Stimulated activated CD8-positive, alpha-beta memory T cell treated with anti-CD3 and anti-CD28 coated beads, Interleukin-15, amount 100 ng/mL, for 1 hour (primary cell): ENCODE measurements around the gene ITPK1.

Experiments used
- DNase-seq: peaks from one replicate; pipeline ENCODE4 v3.0.0-alpha.2; 2020; ENCODE audit warnings: low read depth

ITPK1 gene

DNA sequence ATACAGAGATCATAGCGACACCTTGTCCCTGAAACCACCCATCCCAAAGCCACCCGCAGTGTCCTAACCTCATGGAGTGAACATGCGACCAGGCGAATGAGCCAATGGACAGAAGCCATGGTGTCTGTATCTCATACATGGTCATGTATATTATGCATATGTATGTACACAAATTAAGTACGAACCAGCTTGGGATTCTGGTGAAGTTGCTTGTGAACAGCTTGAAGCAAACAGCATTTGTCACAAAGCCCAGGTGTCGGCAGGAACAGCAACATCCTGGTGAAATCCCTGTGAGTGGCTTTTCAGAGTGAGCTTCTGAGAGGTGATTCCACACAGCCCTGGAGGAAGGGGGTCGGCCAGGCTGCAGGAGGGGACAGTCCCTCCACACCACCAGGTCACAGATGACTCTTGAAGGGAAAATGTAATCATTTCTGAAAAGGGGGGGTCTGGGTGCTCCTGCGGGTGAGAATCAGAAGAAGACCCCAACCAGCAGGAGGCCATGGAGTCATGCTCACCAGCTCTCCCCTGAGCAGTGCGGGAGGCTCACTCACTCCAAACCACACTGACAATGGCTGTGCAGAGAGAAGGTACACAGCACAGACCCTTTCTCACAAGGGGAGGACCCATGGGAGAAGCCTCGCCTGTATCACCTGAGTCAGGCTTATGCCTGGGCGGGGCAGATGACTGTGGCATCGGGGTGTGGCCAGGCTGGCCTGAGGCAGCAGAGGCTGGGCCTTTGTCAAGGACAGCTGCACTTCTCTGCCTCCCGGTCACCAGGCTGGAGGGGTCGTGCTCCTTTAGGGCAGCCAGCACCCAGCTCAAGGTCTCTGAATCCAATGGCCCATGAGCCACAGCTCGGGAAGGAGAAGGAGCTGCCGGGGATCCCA, 178.4 kb downstream of the ITPK1 start:
- DNase-seq, result no peak

DNA sequence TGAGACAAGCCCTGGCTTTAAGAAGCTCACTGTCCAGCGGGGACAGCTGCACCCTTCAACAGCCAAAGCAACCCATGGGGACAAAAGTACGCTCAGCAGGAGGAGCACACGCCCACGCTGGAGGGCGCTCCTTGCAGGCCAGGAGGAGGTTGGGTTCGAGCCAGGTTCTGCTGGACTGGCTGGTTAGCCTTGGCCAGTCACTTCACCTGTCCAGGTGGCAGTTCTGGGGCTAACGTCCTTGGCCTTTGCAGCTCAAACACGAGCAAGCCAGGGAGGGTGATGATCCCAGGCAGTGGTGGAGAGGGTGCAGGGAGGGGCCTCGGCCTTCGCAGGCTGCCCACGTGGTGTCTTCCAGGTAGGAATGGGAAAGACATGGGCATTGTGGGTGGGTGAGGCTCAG, 179.6 kb downstream of the ITPK1 start:
- DNase-seq, result no peak

DNA sequence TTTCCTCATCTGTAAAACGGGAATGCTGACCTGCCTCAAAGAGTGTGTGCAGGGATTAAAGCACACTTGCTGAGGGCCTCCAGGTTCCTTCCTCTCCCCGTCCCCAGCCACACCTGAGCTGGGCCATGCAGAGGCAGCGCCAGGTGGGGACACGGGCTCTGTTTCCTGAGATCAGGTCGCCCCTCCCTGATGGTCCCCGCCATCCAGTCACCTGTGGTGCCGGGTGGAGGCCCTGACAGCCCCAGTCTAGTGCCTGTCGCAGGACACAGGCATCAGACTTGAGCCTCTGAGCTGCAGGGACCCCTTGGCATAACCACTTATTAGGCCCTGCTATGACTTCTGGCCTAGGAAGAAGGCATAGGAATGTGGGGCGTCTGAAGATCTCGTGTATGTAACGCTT, 180.3 kb downstream of the ITPK1 start:
- no peak for DNase-seq

DNA sequence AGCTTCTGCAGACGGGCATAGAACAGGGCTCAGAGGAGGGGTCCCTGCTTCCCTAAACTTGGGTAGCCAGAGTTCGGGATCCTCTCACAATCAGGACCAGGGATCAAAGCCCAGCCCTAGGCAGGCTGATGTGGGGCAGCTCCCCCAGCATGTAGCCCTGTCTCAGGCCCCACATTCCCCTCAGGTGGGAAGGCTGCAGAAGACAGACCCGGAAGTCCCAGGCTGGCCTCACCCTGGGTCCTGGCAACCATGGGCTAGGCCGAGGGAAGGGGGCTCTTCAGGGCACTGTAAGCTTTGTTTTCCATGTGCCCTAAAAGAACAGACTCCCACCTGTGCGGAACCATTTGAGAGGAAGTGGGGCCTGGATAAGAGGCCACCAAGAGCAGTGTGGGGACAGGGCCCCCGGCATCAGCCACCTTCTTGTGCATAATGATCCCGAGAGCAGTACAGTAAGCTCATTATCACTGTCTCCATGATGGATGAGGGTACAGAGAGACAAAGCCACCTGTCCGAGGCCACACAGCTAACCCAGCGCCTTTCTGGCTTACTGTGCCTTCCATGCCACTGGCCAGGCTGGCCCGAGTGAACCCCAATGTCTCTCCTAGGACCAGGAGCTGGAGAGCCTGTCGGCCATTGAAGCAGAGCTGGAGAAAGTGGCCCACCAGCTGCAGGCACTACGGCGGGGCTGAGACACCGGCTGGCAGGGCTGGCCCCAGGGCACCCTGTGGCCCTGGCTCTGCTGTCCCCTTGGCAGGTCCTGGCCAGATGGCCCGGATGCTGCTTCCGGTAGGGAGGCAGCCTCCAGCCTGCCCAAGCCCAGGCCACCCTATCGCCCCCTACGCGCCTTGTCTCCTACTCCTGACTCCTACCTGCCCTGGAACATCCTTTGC, 181.3 kb downstream of the ITPK1 start:
- no peak for DNase-seq

DNA sequence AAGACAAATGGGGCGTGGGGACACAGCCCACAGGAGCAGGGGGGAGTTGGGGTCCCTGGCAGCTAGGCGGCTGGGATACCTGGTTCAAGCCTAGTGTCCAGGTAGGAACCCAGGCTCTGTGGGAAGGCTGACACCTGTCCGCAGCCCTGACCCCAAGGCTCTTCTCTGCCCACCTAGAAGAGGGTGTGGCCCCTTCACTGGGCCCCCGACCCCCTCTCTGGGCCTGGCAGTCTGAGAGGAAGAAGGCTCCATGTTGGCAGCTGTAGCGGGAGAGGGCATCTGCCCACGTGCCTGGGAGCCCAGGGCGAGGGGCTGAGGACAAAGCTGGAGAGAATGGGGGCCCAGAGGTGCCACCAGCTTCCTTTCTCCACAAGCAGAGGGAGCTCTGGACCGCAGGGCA, 182.2 kb downstream of the ITPK1 start:
- no peak for DNase-seq

DNA sequence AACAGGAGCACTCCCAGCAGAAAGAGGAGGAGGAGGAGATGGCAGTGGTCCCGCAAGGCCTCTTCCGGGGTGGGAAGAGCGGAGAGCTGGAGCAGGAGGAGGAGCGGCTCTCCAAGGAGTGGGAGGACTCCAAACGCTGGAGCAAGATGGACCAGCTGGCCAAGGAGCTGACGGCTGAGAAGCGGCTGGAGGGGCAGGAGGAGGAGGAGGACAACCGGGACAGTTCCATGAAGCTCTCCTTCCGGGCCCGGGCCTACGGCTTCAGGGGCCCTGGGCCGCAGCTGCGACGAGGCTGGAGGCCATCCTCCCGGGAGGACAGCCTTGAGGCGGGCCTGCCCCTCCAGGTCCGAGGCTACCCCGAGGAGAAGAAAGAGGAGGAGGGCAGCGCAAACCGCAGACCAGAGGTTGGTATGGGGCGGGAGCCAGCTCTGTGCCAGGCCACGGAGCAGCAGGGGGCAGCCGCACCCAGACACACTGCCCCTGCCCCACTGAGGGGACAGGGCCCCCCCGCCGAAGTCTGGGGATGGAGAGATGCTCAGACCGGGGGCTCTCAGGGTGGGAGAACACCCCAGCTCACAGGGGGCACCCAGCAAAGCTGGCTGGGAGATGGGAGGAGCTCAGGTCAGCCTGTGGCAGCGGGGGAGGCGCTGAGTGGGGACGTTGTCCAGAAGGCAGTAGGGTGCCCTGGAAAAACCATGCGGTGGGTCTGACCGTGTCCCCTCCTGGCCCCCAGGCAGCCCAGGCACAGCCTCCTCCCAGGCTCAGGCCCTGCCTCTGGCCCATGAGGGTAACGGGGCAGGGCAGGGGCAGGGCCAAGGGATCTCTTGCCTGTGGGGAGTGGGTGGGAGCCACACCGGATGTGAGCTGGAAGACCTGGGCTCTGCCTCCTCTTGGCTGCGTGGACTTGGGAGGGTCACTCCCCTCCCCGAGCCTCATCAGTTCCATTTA, 183.0 kb downstream of the ITPK1 start:
- DNase-seq, result no peak

DNA sequence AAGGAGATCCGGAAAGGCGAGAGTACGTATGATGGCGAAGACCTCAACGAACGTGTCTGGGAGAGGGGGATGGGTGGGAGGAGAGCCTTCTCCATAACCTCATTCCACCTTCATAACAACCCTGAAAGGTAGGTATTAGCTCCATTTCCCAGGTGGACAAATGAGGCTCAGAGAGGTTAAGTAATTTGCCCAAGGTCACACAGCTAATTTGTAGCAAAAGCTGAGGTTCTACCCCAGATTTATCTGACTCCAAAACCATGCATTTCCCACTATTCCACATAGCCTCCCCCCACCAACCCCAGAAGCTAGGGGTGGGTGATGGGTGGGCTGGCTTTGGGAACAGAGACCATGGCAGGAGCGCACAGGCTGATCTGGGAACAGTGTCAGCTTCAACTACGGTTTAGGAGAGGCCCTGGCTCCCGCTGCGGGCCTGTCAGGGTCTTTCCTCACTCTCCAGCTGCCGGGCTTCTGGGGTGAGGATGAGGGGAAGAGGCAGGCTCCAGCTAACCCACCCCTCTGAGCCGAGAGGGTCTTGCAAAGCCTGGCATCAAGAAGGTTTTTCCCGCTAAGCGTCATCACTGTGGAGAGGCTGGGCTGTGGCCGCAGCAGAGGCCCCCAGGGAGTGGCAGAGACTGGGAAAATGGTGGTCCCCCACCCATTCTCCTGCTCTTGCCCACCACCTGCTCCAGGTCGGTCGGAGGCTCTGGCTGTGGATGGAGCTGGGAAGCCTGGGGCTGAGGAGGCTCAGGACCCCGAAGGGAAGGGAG, 183.9 kb downstream of the ITPK1 start:
- no peak for DNase-seq

DNA sequence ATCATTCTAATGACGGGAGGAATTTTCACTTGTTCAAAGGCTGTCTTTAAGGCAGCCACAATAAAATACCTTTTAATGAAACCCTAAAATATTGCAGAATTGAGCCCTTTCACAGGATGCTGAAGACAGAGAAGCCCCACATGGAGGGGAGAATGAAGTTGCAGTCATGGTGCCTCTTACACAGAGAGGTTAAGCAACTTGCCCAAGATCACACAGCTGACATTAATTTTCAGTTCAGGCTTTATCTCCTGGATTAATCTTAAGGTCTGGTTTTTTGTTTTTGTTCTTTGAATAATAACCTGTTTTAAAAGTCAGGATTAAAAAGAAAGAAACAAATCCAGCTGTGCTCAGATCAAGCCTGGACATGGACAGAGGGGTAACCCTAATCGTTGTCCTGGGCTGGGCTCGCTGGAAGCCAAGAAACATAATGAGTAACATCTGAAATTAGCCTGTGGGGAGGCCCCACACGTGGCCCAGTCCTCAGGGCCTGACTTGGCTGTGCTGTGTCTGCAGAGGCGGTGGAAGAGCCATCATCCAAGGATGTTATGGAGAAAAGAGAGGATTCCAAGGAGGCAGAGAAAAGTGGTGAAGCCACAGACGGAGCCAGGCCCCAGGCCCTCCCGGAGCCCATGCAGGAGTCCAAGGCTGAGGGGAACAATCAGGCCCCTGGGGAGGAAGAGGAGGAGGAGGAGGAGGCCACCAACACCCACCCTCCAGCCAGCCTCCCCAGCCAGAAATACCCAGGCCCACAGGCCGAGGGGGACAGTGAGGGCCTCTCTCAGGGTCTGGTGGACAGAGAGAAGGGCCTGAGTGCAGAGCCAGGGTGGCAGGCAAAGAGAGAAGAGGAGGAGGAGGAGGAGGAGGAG, 184.8 kb downstream of the ITPK1 start:
- no peak for DNase-seq

DNA sequence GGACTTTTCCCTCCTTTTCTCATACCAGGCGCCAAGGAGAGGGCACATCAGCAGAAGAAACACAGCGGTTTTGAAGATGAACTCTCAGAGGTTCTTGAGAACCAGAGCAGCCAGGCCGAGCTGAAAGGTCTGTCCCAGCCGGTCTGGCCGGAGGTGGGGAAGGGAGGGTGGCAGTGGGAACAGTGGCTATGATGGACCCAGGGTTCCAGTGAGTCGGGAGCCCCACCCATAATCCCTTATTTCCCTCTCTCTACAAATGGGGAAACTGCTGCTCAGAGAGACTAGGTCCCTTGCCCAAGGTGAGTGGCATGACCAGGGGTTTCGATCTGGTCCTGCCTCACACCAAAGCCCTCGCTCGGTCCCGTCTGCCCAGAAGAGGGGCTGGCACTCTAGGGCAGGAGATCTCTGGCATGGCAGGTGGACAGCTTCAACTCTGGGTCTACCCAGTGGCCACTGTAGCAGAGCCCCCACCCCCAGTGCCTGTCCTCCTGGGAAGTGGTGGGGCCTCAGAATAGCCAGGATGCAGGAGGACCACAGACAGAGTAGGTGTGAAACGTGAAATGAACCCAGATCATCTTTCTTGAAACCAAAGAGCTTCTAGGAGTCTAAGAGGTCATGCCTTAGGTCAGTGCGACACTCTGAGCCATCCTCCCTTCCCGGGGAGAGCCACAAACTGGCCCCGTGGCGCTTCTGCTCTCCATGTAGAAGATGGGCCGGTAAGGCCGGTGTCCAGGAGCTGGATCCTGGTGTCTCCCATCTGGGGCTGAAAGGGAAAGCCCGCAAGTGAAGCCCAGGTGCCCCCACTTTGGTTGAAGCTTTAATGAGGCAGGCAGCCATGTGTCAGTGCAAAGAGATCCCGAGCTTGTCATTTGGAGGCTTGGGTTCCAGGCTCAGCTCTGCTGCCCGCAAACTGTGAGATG, 185.8 kb downstream of the ITPK1 start:
- DNase-seq, result no peak

DNA sequence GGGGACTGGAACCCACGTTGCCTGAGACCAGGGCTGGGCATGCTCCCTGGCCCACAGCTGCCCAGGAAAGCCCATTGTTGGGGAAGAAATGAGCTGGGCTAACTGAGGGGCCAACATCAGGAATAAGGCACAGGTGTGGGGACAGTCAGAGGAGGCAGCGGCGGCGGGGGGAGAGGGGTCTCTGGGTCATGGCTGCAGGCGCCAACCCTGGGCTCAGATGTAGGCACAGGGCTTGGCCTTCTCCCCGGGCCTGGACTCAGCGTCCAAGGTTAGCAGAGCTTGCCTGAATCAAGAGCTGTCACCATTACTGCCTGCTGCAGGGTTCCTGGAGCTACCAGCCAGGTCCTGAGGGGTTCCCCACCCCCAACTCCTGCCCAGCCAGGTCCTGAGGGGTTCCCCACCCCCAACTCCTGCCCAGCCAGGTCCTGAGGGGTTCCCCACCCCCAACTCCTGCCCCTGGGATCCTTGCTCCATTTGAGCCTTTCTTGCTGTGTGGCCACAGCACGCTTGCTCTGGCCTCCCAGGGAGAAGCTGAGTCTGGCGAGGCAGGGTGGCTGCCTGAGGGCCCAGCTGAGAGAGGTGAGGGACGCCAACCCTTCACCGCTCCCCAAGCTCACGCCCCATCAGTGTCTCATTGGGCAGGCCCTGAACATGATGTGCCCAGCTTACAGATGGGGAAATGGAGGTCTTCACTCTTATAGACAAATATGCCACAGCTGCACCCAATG, 186.6 kb downstream of the ITPK1 start:
- no peak for DNase-seq

DNA sequence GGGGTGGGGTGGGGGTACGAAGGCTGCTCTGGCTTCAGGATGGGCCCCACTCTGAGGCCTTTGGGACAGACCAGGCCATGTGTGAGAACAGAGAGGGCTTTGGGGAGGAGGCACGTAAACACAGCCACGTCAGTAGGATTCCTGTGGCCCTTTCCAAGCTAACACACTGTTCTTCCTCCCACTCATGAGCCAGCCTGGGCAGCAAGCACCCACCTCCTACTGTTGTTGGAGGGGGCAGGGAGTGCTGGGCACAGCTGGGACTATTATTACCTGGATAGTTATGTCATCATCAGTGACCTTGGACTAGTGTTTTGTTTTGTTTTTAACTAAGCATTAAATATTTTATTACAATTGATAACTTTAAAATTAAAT, 187.5 kb downstream of the ITPK1 start:
- no peak for DNase-seq

DNA sequence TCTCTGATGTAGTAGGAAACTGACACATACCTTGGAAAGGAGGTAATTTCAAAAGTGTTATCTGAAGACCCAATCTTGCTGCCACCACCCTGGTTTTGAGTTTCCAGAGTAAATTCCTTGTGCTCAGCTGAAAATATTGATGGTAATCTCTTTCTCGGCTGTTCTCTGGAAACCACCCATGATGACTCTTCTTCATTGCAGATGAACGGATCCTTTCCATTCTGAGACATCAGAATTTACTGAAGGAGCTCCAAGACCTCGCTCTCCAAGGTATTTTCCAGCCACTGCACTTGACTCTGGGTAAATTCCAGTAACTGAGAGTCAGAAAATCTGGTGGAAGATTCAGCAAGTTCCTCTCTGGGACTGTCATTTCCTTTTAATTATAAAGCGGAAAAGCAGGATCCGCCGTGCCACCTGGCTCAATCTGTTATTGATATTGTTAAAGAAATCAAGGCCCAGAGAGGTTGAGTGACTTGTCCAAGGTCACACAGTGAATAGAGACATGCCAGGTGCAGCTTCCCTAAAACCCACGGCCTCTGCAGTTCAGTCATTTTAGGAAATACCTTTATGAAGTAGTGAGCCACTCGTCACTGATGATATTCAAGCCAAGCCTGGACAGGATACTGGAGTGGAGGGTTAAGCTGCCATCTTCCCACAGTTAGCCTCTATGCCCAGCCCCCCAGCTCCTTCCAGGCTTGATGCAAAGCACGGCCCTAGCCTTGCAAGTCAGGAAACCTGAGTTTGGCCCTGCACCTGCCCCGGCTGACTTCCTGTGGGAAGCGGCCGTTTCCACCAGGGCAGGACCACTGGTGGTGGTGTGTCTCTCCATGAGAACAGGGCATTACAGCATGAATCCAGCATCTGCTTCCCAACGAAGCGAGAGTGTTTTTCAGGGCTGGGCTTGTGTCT, 188.1 kb downstream of the ITPK1 start:
- no peak for DNase-seq

DNA sequence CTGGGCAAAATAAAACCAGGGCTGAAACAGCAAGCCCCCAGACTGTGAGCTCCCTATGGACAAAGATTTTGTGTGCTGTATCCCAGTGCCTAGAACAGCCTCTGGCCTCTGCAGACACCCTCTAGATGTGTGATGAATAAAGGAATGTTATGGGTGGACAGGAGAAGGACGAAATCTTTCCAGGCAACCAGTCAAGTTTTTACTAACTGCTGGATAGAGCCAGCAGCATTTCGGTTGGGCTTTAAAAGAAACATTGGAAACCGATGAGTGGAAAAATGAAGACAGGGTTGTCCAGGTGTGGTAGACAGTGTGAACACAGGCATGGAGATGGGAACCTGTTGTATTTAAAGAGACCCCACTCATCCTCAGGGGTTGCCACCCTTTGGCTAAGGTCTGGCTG, 188.8 kb downstream of the ITPK1 start:
- DNase-seq, result no peak

DNA sequence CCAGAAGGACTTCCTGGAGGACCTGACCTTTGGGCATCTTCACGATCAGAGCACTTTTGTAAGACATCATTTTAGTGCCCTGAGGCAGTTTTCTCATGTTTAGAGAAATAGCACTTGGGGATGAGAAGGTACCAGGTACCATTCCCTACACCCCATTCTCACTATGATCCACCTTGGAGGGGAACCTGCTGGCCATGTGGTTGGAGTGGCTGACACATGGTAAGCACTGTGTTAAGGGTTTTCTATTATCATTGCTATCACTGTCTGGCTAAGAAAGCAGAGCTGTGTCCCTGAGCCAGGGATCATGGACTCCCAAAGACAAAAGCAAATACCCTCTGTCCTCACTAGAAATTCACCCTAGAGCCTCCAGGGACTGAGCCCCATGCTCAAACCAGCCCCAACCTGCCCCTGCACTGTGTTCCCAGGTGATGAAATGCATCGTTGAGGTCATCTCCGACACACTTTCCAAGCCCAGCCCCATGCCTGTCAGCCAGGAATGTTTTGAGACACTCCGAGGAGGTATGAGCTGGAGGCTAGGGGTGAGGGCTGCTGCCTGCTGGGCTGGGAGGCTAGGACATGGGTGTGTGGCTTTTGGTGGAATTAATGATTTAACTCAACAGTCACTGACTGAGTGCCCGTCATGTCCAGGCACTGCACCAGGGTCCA, 189.4 kb downstream of the ITPK1 start:
- no peak for DNase-seq

DNA sequence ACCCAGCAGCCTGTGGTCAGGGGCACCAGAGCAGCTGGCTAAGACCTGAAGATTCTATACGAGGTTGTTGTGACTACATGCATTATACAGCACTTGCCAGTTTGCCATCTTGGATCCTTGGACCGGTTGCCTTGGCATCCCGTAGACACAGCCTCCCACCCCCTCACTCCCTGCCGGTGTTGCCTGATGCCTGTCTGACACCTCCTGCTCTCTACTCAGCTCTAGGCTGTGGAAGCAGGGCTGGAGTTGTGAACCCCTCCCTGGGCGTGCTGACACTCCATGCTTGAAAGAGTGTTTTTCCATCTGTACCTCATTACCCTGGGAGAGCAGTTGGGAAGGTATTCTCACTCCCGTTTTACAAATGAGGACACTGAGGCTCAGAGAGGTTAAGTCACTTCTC, 190.3 kb downstream of the ITPK1 start:
- no peak for DNase-seq

DNA sequence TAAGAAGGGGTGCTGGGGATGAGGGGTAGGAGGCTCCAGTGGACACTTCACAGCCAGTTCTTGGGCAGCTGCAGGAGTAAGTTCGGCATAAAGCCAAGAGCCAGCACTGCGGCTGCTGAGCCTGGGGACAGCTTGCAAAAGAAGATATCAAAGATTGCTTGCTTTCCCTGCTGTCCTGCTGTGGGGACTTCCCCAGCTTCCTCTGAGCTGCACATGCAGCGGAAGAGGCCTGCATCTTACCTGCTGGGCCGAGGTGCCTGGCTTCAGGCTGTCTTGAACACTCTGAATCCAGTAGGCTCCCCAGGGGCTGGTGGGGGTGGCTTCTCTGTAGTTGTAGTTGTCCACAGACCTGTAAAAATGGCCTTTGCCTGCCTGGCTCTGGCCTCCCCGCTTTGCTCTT, 191.5 kb downstream of the ITPK1 start:
- no peak for DNase-seq

DNA sequence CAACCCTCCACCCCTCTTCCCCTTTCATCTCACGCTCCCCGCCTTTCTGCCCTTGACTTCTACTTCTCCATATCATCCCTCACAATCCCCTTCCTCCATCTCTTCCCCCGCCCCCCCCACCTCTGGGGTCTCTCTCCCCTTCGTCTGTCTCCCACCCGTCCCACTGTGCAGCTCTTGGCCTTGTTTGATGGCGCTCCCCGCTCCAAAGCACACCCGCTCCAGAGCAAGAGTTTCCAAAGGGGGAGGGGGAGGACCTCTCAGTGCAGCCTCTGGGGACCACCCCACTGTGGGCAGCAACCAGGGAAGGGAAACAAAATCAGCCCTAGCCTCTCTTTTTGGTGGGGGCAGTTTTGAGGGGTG, 192.0 kb downstream of the ITPK1 start:
- no peak for DNase-seq
